Activated T-cell treated with anti-CD3 and anti-CD28 coated beads for 1 hour (primary cell): ENCODE results near the gene PMM2.
"Not testable (repeated sequence)": the region's sequence is repeated elsewhere in the genome, so short reads cannot be mapped to it uniquely, and the experiment has no call there.

ENCODE experiments used
- DNase-seq: peaks from one replicate; pipeline ENCODE4 v3.0.0-alpha.2; 2020; ENCODE audit warnings: low read depth

Gene PMM2

GRCh38 chr16:8782673-8783072 lies 15.0 kb upstream of the PMM2 start:
- DNase-seq, result no peak

- no peak for DNase-seq
Observed at GRCh38 chr16:8785408-8785807, 12.2 kb upstream of the PMM2 start.

DNA sequence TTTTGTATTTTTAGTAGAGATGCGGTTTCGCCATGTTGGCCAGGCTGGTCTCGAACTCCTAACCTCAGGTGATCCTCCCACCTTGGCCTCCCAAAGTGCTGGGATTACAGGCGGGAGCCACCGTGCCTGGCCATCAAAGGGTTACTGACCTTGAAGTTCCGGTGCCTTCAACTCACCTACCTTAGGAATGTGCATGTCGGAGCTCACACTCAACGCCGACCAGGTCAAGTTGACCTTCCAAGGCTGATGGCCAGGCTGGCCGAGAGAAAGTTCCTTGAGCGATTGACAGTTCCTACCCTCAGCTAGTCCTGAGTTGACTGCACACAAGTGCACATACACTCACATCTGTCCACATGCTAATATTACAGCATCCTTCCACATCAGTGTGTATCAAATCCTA lies 11.3 kb upstream of the PMM2 start:
- DNase-seq, result not testable (repeated sequence)

- no peak for DNase-seq
Observed at GRCh38 chr16:8788578-8789172, 9.0 kb upstream of the PMM2 start.

GRCh38 chr16:8795091-8795490 lies 2.5 kb upstream of the PMM2 start:
- no peak for DNase-seq

- DNase-seq, result no peak
Observed at GRCh38 chr16:8795818-8796217, 1.8 kb upstream of the PMM2 start.

- no peak for DNase-seq
Observed at GRCh38 chr16:8796469-8797363, 923 bp upstream of the PMM2 start.

GRCh38 chr16:8798174-8798527 lies 512 bp downstream of the PMM2 start:
- DNase-seq, result no peak

DNA sequence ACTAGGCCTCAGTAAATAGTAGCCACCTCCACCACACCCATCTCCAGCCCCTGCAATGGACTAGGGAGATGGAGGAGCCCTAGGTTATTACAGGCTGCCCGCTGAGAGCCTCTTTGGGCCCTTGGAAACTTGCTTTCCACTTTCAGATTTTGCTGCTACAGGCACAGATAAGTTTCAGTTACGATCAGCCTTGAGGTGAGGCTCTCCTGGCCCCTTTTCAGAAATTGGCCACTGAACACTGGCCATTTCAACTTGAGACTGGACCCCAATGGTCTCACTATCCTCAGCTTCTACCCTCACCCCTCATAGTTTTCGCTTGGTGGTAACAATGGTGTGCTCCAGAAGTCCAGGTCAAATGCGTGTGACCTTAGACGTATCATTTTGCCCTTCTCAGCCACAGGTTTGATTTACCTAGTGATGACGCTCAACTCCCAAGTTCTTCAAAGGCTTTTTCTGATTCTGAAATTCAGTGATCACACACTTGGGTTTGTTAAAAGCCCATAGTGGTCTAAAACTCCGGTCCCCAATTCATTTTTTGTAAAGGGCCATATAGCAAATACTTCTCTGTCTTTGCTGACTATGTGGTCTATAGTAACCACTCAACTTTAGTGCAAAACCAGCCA lies 1.0 kb downstream of the PMM2 start:
- DNase-seq, result no peak

DNA sequence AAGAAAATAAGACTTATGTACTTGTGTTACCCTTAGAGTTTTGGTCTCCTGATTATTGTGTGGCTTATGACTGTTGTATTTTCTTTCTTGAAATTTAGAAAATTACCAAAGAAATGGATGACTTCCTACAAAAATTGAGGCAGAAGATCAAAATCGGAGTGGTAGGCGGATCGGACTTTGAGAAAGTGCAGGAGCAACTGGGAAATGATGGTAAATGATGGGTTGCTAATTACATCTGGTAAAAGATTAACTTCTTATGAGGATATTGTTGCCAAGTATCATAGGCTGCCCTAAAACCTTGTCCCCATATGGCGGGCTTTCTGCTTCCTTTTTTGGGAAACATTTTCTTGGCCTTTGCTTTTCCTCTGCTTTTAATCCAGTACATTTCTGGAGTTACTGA lies 4.1 kb downstream of the PMM2 start:
- no peak for DNase-seq

- not testable (repeated sequence) for DNase-seq
Observed at GRCh38 chr16:8803733-8804132, 6.1 kb downstream of the PMM2 start.

- no peak for DNase-seq
Observed at GRCh38 chr16:8804313-8804712, 6.7 kb downstream of the PMM2 start.

GRCh38 chr16:8806272-8806983 lies 8.8 kb downstream of the PMM2 start:
- DNase-seq, result no peak

DNA sequence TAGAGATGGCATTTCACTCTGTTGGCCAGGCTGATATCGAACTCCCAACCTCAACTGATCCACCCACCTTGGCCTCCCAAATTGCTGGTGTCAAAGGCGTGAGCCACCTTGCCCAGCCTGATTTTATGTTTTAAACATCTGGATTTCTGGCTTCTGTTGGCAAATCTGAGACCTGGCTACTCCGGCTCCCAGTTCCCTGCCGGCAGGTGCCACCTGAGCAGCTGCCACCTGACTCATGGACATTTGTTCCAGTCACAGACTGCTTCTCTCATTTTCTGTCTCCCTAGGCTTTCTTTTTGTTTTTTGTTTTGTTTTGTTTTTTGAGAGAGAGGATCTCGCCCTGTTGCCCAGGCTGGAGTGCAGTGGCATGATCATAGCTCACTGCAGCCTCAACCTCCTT lies 9.6 kb downstream of the PMM2 start:
- no peak for DNase-seq

DNA sequence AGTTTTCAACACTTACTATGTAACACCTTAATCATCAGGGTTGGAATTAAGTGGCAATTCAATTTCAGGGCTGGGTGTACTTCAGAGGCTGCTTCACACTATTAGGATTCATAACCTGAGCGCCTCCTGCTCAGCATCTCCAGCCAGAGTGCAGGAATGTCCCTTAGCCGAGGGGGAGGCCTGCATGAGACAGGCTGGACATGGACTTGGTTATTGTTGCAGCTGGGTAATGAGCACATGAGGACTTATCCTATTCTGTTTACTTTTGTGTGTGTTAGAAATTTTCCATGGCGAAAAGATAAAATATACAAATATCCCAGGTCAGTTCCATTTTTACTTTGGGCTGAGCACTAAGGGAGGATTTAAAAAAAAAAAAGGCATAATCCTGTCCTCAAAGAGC lies 10.4 kb downstream of the PMM2 start:
- DNase-seq, result no peak

- DNase-seq, result no peak
Observed at GRCh38 chr16:8808613-8809353, 11.1 kb downstream of the PMM2 start.

DNA sequence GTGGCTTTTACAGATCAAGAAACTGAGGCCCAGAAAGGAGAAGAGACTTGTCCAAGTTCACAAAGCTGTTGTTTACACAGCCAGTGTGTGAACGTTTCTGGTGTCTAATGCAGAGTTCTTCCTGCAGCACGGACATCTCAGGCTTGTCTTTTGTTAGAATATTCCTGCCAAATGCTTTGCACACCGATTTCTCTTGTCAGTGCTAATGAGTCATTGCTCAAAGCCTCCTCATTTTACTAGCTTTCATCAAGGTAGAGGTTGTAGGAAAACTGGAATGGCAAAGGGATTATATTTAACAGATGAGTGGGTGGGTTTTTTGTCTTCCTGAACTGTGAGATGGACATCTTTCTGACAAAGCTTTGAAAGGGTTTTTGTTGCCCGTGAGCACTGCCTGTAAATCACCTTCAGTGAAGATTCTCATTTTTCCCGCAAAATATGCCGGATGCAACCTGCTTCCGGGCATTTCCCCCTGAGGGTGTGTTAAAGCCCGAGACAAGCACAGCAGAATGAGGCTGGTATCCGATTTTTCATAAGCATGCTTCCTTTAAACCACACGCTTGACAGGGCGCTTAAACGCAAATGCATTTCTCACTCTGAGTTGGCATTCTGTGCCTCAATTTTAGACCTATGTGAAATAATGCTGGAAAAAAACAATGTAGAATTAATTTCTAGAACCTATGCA lies 14.7 kb downstream of the PMM2 start:
- DNase-seq, result no peak

DNA sequence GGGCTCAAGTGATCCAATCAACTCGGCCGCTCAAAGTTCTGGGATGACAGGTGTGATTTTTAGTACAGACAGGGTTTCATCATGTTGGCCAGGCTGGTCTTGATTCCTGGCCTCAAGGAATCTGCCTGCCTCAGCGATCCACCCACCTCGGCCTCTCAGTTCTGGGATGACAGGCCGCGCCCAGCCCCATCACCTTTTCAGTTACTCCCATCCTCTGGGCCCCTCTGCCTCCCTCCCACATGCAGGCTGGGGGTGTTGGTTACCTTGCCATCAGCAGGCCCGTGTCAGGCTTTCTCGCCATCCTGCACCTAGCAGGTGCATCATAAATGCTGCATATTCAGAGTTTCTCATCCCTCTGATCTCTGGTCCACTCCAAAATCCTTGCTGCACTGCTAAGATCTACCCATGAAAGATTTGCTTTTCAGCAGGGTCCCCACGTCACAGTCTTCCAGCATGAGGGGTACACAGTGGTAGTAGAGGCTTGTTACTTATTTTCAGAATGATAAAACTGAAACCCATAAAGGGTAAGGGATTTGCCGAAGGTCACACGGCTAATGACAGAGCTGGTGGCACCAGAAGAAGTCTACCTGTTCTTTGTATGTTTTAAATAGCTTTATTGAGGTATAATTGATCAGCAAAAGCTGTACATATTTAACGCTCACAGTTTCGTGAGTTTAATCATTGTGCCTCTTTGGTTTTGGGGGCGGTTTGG lies 16.6 kb downstream of the PMM2 start:
- no peak for DNase-seq

DNA sequence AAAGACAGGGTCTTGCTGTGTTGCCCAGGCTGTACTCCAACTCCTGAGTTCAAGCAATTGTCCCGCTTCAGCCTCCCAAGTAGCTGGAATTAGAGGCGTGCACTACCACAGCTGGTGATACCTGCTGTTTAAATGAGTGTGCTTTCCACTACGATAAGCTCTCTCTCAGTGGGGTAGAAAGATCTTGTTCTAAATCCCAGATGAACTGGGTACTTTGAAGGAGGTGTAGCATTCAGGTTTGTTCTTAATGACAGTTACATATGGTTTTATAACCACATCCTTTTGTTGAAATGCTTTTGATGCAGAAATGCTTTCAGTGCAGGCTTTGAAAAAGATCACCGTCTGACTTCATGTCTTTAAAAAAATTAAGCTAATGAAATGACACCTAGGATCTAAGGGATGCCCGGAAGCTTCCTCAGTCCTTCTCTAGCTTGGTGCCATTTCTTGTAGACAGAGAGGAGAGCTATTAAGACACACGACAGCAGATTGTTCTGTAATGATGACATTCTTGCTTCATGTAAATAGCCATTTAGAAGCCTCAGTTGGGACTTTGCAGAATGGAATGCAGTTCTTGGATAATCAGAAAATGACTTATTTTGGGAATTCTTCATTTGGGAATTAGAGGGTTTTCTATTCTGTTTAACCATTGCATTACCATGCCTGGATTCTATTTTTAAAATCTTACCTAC lies 19.5 kb downstream of the PMM2 start:
- no peak for DNase-seq
